ENCODE results near the gene MYBL2.

- no peak for TF ChIP-seq POLR2A (IDR thresholded peaks at IDR 0.05)
- no peak for TF ChIP-seq CTCF (IDR thresholded peaks at IDR 0.05)
Measured at GRCh38 chr20:43737925-43738324, 71.0 kb downstream of the MYBL2 start.

Measured in Peyer's patch (tissue), 4 donors.